ENCODE data around the gene LEF1. TPM values are rescaled to one million over a fixed set of nuclear protein-coding genes. Genes with fewer than 3 reads are reported as not detected.

LEF1 gene
- total RNA-seq, 4 donors from 2014 or later: 0.42 to 3.6 (median 1.9) TPM

DNA sequence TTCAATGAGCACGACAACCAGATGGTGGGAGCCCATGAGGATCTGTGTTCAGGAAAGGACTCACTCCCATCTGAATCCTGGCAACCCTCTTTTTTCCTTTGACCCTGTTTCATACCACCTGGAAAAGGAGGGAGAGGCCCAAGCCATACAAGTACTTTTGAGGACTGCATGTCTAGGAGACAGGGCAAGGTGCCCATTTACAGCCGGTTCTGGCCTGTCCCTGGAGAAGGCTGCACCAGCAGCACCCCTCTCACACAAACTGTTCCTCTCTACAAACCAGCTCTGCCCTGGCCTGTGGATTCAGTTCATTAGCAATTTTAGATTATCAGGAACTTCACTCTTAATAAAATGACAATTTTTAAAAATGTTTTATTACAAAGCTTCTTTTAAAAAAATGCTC is 121.5 kb downstream of the LEF1 start:
- 72% methylated on average over 2 of the region's 2 CpGs for WGBS
- no peak for TF ChIP-seq POLR2A (IDR thresholded peaks at IDR 0.05; ENCODE audit: low read depth)
- TF ChIP-seq, protein P1, sequence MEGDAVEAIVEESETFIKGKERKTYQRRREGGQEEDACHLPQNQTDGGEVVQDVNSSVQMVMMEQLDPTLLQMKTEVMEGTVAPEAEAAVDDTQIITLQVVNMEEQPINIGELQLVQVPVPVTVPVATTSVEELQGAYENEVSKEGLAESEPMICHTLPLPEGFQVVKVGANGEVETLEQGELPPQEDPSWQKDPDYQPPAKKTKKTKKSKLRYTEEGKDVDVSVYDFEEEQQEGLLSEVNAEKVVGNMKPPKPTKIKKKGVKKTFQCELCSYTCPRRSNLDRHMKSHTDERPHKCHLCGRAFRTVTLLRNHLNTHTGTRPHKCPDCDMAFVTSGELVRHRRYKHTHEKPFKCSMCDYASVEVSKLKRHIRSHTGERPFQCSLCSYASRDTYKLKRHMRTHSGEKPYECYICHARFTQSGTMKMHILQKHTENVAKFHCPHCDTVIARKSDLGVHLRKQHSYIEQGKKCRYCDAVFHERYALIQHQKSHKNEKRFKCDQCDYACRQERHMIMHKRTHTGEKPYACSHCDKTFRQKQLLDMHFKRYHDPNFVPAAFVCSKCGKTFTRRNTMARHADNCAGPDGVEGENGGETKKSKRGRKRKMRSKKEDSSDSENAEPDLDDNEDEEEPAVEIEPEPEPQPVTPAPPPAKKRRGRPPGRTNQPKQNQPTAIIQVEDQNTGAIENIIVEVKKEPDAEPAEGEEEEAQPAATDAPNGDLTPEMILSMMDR (IDR thresholded peaks at IDR 0.05): no peak
- no peak for TF ChIP-seq EP300 (IDR thresholded peaks at IDR 0.05)
- TF ChIP-seq POLR2AphosphoS5 (IDR thresholded peaks at IDR 0.05): no peak
- Histone ChIP-seq H3K27me3 (no peaks in the 10 kb centered on the region), H3K27ac (replicated peaks in 1 of 4) (peak overlapping the region in 1 of 4 donors; percentile 34), H3K4me1 (peaks cover 5 to 40% (median 36%) of the 10 kb centered on the region in 4 donors), H3K4me3 (no peak overlapping the region), H3K9me3 (no peaks in the 10 kb centered on the region), H3K36me3 (no peaks in the 10 kb centered on the region)
- intact Hi-C loops (cut with DNase I): no loop called here
- no peak for DNase-seq (ENCODE audit: extremely low spot score)

DNA sequence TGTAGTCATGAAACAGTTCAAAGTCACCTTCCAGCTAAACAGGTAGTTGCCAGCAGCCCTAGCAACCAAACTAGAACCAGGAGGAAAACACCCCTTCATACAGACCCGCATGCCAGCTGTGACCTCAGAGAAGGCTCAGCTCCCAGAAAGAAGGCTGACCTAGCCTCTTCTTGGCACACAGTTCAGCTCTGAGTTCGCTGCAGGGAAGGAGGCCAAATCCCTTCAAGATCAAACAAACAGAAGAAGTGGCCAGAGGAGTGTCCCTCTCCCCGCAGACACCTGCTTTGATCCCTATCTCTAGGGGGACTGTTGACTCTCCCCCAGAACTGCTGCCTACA is 123.1 kb downstream of the LEF1 start:
- Histone ChIP-seq H3K27me3 (no peaks in the 10 kb centered on the region), H3K9me3 (no peaks in the 10 kb centered on the region), H3K27ac (replicated peaks in 1 of 4) (peak overlapping the region in 3 of 4 donors; percentile 43 to 60 (median 45)), H3K4me3 (no peak overlapping the region), H3K4me1 (peaks cover 5 to 40% (median 36%) of the 10 kb centered on the region in 4 donors), H3K36me3 (no peaks in the 10 kb centered on the region)
- DNase-seq (ENCODE audit: extremely low spot score): no peak
- whole genome bisulfite sequencing: 28% methylated on average over 3 of the region's 3 CpGs
- TF ChIP-seq POLR2AphosphoS5 (IDR thresholded peaks at IDR 0.05) (peak in 1 of 2 donors; percentile 28), EP300 (IDR thresholded peaks at IDR 0.05) (no peak)
- intact Hi-C loops (cut with DNase I): no loop called here

DNA sequence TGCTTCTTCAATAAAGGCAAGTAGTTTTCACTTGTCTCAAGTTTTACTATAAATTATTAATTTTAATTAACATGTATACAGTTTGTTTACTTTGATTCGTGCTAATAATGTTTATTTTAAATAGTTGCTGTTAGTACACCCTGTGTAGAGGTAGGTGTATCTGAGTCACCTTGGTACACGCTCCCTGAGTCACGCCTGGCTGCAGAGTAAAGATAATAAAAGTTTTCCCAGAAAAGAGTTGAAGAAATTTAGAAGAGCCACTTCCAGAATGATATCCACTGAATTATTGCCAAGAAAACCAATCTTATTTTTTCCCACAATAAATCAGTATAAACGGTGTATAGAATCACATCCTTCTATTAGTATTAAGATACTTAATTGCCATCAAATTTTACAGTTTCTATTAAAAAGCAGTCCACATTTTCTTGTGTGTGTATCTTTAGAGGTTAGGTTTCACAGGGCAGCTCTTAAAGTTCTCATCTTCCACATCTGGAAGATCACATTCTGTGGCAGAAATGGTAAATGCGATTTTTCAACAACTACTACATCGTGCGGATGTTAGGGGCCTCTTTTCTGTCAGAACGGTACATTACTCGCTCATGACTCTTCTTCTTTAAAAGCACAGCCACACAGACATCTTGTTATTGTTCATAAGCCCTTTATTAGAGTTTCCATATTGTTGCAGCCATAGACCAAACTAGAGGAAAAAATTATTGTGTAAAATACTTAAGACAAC is 123.6 kb downstream of the LEF1 start:
- intact Hi-C loops (cut with DNase I): no loop called here
- Histone ChIP-seq H3K27ac (replicated peaks in 1 of 4) (peak overlapping the region in 3 of 4 donors; percentile 43 to 60 (median 45)), H3K4me1 (peaks cover 5 to 40% (median 36%) of the 10 kb centered on the region in 4 donors), H3K9me3 (no peaks in the 10 kb centered on the region), H3K27me3 (no peaks in the 10 kb centered on the region), H3K36me3 (no peaks in the 10 kb centered on the region), H3K4me3 (no peak overlapping the region)
- 58% methylated on average over 9 of the region's 9 CpGs for WGBS
- no peak for TF ChIP-seq POLR2A (IDR thresholded peaks at IDR 0.05; ENCODE audit: low read depth)
- DNase-seq (ENCODE audit: extremely low spot score): no peak

DNA sequence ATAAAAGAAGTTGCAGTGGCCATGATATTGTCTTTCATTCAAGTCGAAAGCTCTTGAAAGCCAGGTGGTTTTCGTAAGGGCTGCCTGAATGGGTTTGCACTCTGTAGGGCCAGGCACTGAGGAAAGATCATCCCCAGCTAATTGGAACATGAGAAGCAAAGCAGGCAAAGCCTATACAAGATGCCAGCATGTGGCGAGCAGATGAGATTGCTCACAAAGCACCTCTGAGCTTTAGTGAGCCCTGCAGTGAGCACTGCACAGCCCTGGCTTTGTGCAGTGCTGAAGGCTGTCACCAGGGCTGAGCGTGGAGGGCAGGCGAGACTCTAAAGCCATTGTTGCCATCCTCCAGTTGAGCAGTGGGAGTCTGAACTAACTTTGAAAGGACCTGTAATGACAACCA is 125.2 kb downstream of the LEF1 start:
- no peak overlapping the region for H3K4me3 ChIP-seq
- H3K9me3 ChIP-seq: no peaks in the 10 kb centered on the region
- peaks cover 5 to 40% (median 35%) of the 10 kb centered on the region in 4 donors for H3K4me1 ChIP-seq
- intact Hi-C loops (cut with DNase I): no loop called here
- WGBS: 73% methylated on average over 5 of the region's 5 CpGs
- TF ChIP-seq EP300 (IDR thresholded peaks at IDR 0.05): no peak
- TF ChIP-seq POLR2AphosphoS5 (IDR thresholded peaks at IDR 0.05): no peak
- TF ChIP-seq, protein P1 (IDR thresholded peaks at IDR 0.05): no peak
- TF ChIP-seq POLR2A (IDR thresholded peaks at IDR 0.05; ENCODE audit: low read depth): no peak
- DNase-seq (ENCODE audit: extremely low spot score): no peak
- no peaks in the 10 kb centered on the region for H3K36me3 ChIP-seq
- H3K27me3 ChIP-seq: no peaks in the 10 kb centered on the region
- no peak overlapping the region for H3K27ac ChIP-seq (replicated peaks in 1 of 4)

DNA sequence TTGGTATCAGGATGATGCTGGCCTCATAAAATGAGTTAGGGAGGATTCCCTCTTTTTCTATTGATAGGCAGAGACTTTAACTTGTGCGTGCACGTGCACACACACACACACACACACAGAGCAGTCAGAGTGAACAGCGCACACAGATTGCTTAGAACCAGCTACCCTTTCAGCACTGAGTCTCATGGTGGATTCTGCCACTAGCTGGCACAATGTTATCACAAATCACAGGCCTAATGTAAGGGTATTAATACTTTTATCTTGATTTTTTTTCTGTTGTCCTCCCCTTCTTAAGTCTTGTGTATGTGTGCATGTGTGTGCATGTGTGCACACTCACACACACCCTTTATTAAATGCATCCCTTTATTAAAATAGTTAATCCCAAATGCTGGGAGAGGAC is 125.8 kb downstream of the LEF1 start:
- intact Hi-C loops (cut with DNase I): no loop called here
- Histone ChIP-seq H3K4me3 (no peak overlapping the region), H3K36me3 (no peaks in the 10 kb centered on the region), H3K27ac (replicated peaks in 1 of 4) (no peak overlapping the region), H3K27me3 (no peaks in the 10 kb centered on the region), H3K9me3 (no peaks in the 10 kb centered on the region), H3K4me1 (peaks cover 5 to 34% (median 29%) of the 10 kb centered on the region in 4 donors)
- no peak for DNase-seq (ENCODE audit: extremely low spot score)
- WGBS: 97% methylated on average over 3 of the region's 3 CpGs
- TF ChIP-seq POLR2AphosphoS5 (IDR thresholded peaks at IDR 0.05) (no peak), EP300 (IDR thresholded peaks at IDR 0.05) (no peak)
- TF ChIP-seq, protein P1 (IDR thresholded peaks at IDR 0.05): no peak

DNA sequence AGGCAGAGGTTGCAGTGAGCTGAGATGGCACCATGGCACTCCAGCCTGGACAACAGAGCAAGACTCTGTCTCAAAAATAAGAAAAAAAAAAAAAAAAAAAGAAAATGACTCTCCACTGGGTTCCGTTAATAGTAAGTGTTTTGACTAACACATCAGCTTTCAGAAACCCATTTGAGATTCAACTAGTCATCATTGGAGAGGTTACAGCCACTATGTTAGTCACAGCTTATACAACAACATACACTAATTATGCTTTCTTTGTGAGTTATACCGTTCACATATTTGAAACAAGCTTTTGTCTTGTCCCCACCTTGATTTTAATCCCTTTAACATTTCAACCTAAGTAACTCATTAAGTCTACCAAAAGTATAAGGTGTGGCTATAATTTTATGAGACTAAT is 130.8 kb downstream of the LEF1 start:
- Histone ChIP-seq H3K4me3 (no peak overlapping the region), H3K36me3 (peaks cover 16 to 35% (median 21%) of the 10 kb centered on the region in 4 donors), H3K27ac (replicated peaks in 1 of 4) (no peak overlapping the region), H3K9me3 (no peaks in the 10 kb centered on the region), H3K4me1 (peaks cover 0 to 5% (median 0%) of the 10 kb centered on the region in 4 donors), H3K27me3 (no peaks in the 10 kb centered on the region)
- 84% methylated on average over 2 of the region's 2 CpGs for WGBS
- intact Hi-C loops (cut with DNase I): no loop called here
- DNase-seq (ENCODE audit: extremely low spot score): no peak
- TF ChIP-seq POLR2A (IDR thresholded peaks at IDR 0.05; ENCODE audit: low read depth) (no peak), POLR2AphosphoS5 (IDR thresholded peaks at IDR 0.05) (no peak), EP300 (IDR thresholded peaks at IDR 0.05) (no peak)
- TF ChIP-seq, protein P1 (IDR thresholded peaks at IDR 0.05): no peak

Measured in esophagus muscularis mucosa (tissue), 4 donors.